ENCODE results near the gene G0S2.

Gene G0S2

GRCh38 chr1:209657140-209657879 lies 17.9 kb upstream of the G0S2 start:
- H3K4me1 ChIP-seq (ENCODE audit: insufficient read depth, poor library complexity, severe bottlenecking) = peaks cover 55% of the 10 kb centered on the region
- H3K9me3 ChIP-seq (ENCODE audit: severe bottlenecking) = no peaks in the 10 kb centered on the region
- DNase-seq (ENCODE audit: low spot score) = peak; percentile 73
- H3K27me3 ChIP-seq (ENCODE audit: insufficient read depth, poor library complexity, severe bottlenecking) = no peaks in the 10 kb centered on the region
- TF ChIP-seq CTCF (IDR thresholded peaks at IDR 0.05; ENCODE audit: poor library complexity, severe bottlenecking) = no peak
- H3K27ac ChIP-seq (ENCODE audit: poor library complexity, severe bottlenecking) = peak overlapping the region; percentile 94
- ATAC-seq (ENCODE audit: low read depth) = peak; percentile 44
- H3K4me3 ChIP-seq (ENCODE audit: severe bottlenecking) = no peak overlapping the region
- no peaks in the 10 kb centered on the region for H3K36me3 ChIP-seq (ENCODE audit: low read depth)

- no peak for DNase-seq (ENCODE audit: low spot score)
- Histone ChIP-seq H3K27ac (ENCODE audit: poor library complexity, severe bottlenecking) (peak overlapping the region; percentile 94), H3K27me3 (ENCODE audit: insufficient read depth, poor library complexity, severe bottlenecking) (no peaks in the 10 kb centered on the region), H3K9me3 (ENCODE audit: severe bottlenecking) (no peaks in the 10 kb centered on the region), H3K4me3 (ENCODE audit: severe bottlenecking) (no peak overlapping the region), H3K4me1 (ENCODE audit: insufficient read depth, poor library complexity, severe bottlenecking) (peaks cover 55% of the 10 kb centered on the region), H3K36me3 (ENCODE audit: low read depth) (no peaks in the 10 kb centered on the region)
- no peak for TF ChIP-seq CTCF (IDR thresholded peaks at IDR 0.05; ENCODE audit: poor library complexity, severe bottlenecking)
- ATAC-seq (ENCODE audit: low read depth) = no peak
Measured at GRCh38 chr1:209657918-209658317, 17.3 kb upstream of the G0S2 start.

- H3K27me3 ChIP-seq (ENCODE audit: insufficient read depth, poor library complexity, severe bottlenecking) = no peaks in the 10 kb centered on the region
- no peaks in the 10 kb centered on the region for H3K9me3 ChIP-seq (ENCODE audit: severe bottlenecking)
- TF ChIP-seq CTCF (IDR thresholded peaks at IDR 0.05; ENCODE audit: poor library complexity, severe bottlenecking) = no peak
- ATAC-seq (ENCODE audit: low read depth) = 0 out of 3 replicates have a peak, but pooled peaks have one; percentile 13
- peaks cover 38% of the 10 kb centered on the region for H3K4me1 ChIP-seq (ENCODE audit: insufficient read depth, poor library complexity, severe bottlenecking)
- no peak overlapping the region for H3K4me3 ChIP-seq (ENCODE audit: severe bottlenecking)
- no peaks in the 10 kb centered on the region for H3K36me3 ChIP-seq (ENCODE audit: low read depth)
- peak overlapping the region; percentile 94 for H3K27ac ChIP-seq (ENCODE audit: poor library complexity, severe bottlenecking)
- DNase-seq (ENCODE audit: low spot score) = no peak
Measured at GRCh38 chr1:209659909-209660308, 15.3 kb upstream of the G0S2 start.

- Histone ChIP-seq H3K36me3 (ENCODE audit: low read depth) (no peaks in the 10 kb centered on the region), H3K4me3 (ENCODE audit: severe bottlenecking) (no peak overlapping the region), H3K27me3 (ENCODE audit: insufficient read depth, poor library complexity, severe bottlenecking) (no peaks in the 10 kb centered on the region), H3K4me1 (ENCODE audit: insufficient read depth, poor library complexity, severe bottlenecking) (peaks cover 26% of the 10 kb centered on the region), H3K9me3 (ENCODE audit: severe bottlenecking) (no peaks in the 10 kb centered on the region), H3K27ac (ENCODE audit: poor library complexity, severe bottlenecking) (no peak overlapping the region)
- TF ChIP-seq CTCF (IDR thresholded peaks at IDR 0.05; ENCODE audit: poor library complexity, severe bottlenecking) = no peak
- no peak for DNase-seq (ENCODE audit: low spot score)
- no peak for ATAC-seq (ENCODE audit: low read depth)
Measured at GRCh38 chr1:209661071-209661470, 14.1 kb upstream of the G0S2 start.

GRCh38 chr1:209662879-209663327 lies 12.3 kb upstream of the G0S2 start:
- Histone ChIP-seq H3K27me3 (ENCODE audit: insufficient read depth, poor library complexity, severe bottlenecking) (no peaks in the 10 kb centered on the region), H3K4me1 (ENCODE audit: insufficient read depth, poor library complexity, severe bottlenecking) (peaks cover 8% of the 10 kb centered on the region), H3K27ac (ENCODE audit: poor library complexity, severe bottlenecking) (no peak overlapping the region), H3K4me3 (ENCODE audit: severe bottlenecking) (no peak overlapping the region), H3K9me3 (ENCODE audit: severe bottlenecking) (no peaks in the 10 kb centered on the region), H3K36me3 (ENCODE audit: low read depth) (no peaks in the 10 kb centered on the region)
- TF ChIP-seq CTCF (IDR thresholded peaks at IDR 0.05; ENCODE audit: poor library complexity, severe bottlenecking) = no peak
- ATAC-seq (ENCODE audit: low read depth) (no peak), DNase-seq (ENCODE audit: low spot score) (no peak)

Measured in RWPE2 (cell line).